Mammary epithelial cell (primary cell): ENCODE results near the gene SPACDR.
"Not testable (repeated sequence)": the region's sequence is repeated elsewhere in the genome, so short reads cannot be mapped to it uniquely, and the experiment has no call there.

Experiments used
- EZH2 ChIP-seq: IDR thresholded peaks from 2 replicates; pipeline ENCODE4 v1.6.1; 2012; ENCODE audit warnings: low read length, inconsistent platforms, borderline replicate concordance
- TF ChIP-seq, protein P1 (sequence below), 2 donors: IDR thresholded peaks in 1 of 2; conservative IDR thresholded peaks in 1 of 2; 2 replicates each; pipeline ENCODE4 v1.5.1; 2011 to 2012; ENCODE audit warnings: inconsistent platforms in 2 of 2, low read length in 2 of 2, mild to moderate bottlenecking in 2 of 2, control low read depth in 1 of 2, low read depth in 1 of 2; ENCODE audit not compliant: insufficient read depth in 1 of 2; ENCODE audit errors: extremely low read depth in 1 of 2

DNA sequence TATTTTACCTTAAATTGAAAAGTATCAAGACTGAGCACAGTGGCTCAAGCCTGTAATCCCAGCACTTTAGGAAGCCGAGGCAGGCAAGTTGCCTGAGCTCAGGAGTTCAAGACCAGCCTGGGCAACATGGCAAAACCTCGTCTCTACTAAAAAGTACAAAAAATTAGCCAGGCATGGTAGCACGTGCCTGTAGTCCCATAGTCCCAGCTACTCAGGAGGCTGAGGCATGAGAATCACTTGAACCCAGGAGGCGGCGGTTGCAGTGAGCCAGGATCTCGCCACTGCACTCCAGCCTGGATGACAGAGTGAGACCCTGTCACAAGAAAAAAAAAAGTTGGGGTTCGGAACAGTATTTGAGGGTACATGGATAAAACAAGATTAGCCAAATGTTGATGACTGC lies 24.8 kb downstream of the SPACDR start:
- TF ChIP-seq, protein P1, sequence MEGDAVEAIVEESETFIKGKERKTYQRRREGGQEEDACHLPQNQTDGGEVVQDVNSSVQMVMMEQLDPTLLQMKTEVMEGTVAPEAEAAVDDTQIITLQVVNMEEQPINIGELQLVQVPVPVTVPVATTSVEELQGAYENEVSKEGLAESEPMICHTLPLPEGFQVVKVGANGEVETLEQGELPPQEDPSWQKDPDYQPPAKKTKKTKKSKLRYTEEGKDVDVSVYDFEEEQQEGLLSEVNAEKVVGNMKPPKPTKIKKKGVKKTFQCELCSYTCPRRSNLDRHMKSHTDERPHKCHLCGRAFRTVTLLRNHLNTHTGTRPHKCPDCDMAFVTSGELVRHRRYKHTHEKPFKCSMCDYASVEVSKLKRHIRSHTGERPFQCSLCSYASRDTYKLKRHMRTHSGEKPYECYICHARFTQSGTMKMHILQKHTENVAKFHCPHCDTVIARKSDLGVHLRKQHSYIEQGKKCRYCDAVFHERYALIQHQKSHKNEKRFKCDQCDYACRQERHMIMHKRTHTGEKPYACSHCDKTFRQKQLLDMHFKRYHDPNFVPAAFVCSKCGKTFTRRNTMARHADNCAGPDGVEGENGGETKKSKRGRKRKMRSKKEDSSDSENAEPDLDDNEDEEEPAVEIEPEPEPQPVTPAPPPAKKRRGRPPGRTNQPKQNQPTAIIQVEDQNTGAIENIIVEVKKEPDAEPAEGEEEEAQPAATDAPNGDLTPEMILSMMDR (conservative IDR thresholded peaks at IDR 0.05 in 1 of 2, IDR thresholded peaks at IDR 0.05 in 1 of 2; ENCODE audit: extremely low read depth in 1 of 2, insufficient read depth in 1 of 2, low read depth in 1 of 2, low read length in 2 of 2): not testable (repeated sequence)
- not testable (repeated sequence) for TF ChIP-seq EZH2
